ENCODE data around the gene DHFR2.
"Not testable (repeated sequence)": the region's sequence is repeated elsewhere in the genome, so short reads cannot be mapped to it uniquely, and the experiment has no call there.

Gene DHFR2

DNA sequence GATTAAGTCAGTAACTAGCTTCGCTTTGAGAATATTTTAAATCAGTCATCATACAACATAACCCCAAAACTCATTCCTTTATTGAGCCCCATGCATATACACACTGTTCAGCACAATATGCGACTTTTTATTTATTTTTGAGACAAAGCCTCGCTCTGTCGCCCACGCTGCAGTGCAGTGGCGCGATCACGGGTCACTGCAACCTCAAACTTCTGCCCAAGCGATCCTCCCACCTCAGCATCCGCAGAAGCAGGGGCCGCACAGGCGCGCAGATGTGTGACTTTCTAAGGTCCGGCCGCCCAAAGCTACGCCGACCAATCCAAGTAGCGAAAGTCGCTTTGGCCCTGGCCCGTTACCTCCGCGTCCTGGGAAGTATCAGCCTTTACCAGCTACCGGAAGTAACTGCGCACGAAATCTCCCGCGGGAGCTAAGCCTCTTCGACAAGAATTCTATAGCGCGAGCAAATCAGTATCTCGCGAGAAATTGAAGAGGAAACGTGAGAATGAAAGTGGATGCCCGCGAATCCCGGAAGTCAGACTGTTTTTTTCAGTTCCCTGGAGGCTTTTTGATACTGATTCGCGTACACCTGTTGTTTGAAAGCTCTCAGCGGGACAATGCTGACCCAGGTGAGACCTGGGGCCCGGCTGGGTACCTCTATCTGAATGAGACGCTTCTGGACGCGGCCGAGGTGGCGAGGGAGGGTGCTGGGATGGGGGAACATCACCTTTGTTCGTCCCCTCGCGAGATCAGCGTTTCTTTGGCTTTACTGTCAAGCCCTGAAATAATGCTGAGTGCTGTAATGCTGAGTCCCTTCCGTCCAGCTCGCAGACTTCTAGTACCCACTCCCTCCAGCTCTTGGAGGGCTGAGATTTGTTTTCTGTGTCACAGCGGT, at the start of gene DHFR2, which contains the start of gene NSUN3:
DHFR2 (minus strand) TSS at position 404 of the 892 bp plus-strand sequence. CDS start 1,405 bp downstream, outside the sequence.
NSUN3 (plus strand) TSS at position 549 of the 892 bp plus-strand sequence; CDS start at position 615, 66 bp downstream.
- peak within 1 kb of the TSS; percentile 66 for H3K4me3 ChIP-seq (ENCODE audit: low read depth, low read length)
- TF ChIP-seq, protein P1, sequence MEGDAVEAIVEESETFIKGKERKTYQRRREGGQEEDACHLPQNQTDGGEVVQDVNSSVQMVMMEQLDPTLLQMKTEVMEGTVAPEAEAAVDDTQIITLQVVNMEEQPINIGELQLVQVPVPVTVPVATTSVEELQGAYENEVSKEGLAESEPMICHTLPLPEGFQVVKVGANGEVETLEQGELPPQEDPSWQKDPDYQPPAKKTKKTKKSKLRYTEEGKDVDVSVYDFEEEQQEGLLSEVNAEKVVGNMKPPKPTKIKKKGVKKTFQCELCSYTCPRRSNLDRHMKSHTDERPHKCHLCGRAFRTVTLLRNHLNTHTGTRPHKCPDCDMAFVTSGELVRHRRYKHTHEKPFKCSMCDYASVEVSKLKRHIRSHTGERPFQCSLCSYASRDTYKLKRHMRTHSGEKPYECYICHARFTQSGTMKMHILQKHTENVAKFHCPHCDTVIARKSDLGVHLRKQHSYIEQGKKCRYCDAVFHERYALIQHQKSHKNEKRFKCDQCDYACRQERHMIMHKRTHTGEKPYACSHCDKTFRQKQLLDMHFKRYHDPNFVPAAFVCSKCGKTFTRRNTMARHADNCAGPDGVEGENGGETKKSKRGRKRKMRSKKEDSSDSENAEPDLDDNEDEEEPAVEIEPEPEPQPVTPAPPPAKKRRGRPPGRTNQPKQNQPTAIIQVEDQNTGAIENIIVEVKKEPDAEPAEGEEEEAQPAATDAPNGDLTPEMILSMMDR (IDR thresholded peaks at IDR 0.05; ENCODE audit: borderline replicate concordance, insufficient read depth, low read depth, low read length), result no peak

GRCh38 chr3:94110854-94111253, 48.1 kb upstream of the DHFR2 start:
- H3K4me3 ChIP-seq (ENCODE audit: low read depth, low read length), result no peak overlapping the region
- TF ChIP-seq, protein P1 (IDR thresholded peaks at IDR 0.05; ENCODE audit: borderline replicate concordance, insufficient read depth, low read depth, low read length), result no peak

- H3K4me3 ChIP-seq (ENCODE audit: low read depth, low read length), result not testable (repeated sequence)
These were observed 47.5 kb upstream of the DHFR2 start for GRCh38 chr3:94110232-94110631.

DNA sequence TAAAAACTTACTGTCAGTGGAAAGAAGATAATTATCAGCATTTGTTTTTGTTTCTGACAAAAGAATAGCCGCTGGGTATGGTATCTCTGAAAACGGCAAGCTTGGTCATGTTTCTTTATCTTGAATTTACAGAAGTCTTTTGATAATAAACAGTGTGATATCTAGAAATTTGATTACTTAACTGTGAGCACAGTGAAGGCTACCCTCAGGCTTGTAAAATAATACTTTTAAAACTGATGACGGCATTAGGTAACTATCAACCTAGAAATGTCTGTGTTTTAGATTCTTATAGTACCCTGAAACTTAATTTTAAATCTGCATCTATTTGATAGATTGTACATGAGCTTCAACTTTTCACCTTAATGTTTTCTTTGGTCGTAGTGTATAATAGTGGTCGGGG, 43.6 kb upstream of the DHFR2 start:
- TF ChIP-seq, protein P1 (IDR thresholded peaks at IDR 0.05; ENCODE audit: borderline replicate concordance, insufficient read depth, low read depth, low read length), result no peak
- H3K4me3 ChIP-seq (ENCODE audit: low read depth, low read length), result no peak overlapping the region

- TF ChIP-seq, protein P1 (IDR thresholded peaks at IDR 0.05; ENCODE audit: borderline replicate concordance, insufficient read depth, low read depth, low read length), result no peak
- no peak overlapping the region for H3K4me3 ChIP-seq (ENCODE audit: low read depth, low read length)
These were observed 39.1 kb upstream of the DHFR2 start for GRCh38 chr3:94101860-94102259.

DNA sequence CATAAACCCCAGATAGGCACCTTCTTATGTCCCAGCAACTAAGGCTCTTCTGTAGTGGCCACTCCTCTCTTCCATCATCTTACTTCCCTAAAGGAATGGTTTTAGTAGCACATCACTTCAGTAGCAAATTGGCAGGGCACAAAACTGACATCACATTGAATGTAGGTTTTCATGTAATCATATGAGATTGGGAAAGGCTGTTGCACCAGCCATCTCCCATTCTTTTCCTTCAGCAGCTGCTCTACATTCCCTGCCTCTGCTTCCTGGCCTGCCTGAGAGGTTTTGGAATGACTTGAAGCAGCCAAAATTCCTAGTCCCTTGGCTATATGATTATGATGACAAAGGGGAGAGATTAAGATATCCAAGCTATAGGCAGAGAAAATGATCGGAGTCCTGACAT, 36.6 kb upstream of the DHFR2 start:
- H3K4me3 ChIP-seq (ENCODE audit: low read depth, low read length), result no peak overlapping the region
- TF ChIP-seq, protein P1 (IDR thresholded peaks at IDR 0.05; ENCODE audit: borderline replicate concordance, insufficient read depth, low read depth, low read length), result no peak

GRCh38 chr3:94098452-94098851, 35.7 kb upstream of the DHFR2 start:
- TF ChIP-seq, protein P1 (IDR thresholded peaks at IDR 0.05; ENCODE audit: borderline replicate concordance, insufficient read depth, low read depth, low read length), result no peak

More at GRCh38 chr3:94098452-94098851, 35.7 kb upstream of the DHFR2 start:
- no peak overlapping the region for H3K4me3 ChIP-seq (ENCODE audit: low read depth, low read length)

Data from GM12875 (cell line).